Glomerular endothelial cell (primary cell): ENCODE data around the gene PUS7. TPM values are rescaled to one million over a fixed set of nuclear protein-coding genes. Genes with fewer than 3 reads are reported as not detected.
"Not testable (repeated sequence)": the region's sequence is repeated elsewhere in the genome, so short reads cannot be mapped to it uniquely, and the experiment has no call there.

ENCODE experiments used
- DNase-seq: peaks from one replicate; pipeline ENCODE4 v3.0.0-alpha.2; 2011; ENCODE audit warnings: low read depth, low spot score; ENCODE audit errors: extremely low read depth
- total RNA-seq: library from RNA; depleted of rRNA; stranded (reverse); fragments of >200 nt; gene quantifications from 2 replicates; pipeline ENCODE4 v1.2.3, GENCODE V29; 2015

The PUS7 gene
- 17.1 and 23.0 TPM in 2 replicates for total RNA-seq

- no peak for DNase-seq
Measured at GRCh38 chr7:105521717-105522463, at the start of gene PUS7. PUS7 (minus strand) TSS chr7:105522271; CDS start chr7:105508512, 13,759 bp downstream.

GRCh38 chr7:105567821-105568220 lies 45.8 kb upstream of the PUS7 start:
- DNase-seq = no peak

GRCh38 chr7:105567024-105567423 lies 45.0 kb upstream of the PUS7 start:
- DNase-seq = no peak

GRCh38 chr7:105565190-105565589 lies 43.1 kb upstream of the PUS7 start:
- no peak for DNase-seq

GRCh38 chr7:105559926-105560325 lies 37.9 kb upstream of the PUS7 start:
- no peak for DNase-seq

- DNase-seq = no peak
Measured at GRCh38 chr7:105538339-105538738, 16.3 kb upstream of the PUS7 start.

DNA sequence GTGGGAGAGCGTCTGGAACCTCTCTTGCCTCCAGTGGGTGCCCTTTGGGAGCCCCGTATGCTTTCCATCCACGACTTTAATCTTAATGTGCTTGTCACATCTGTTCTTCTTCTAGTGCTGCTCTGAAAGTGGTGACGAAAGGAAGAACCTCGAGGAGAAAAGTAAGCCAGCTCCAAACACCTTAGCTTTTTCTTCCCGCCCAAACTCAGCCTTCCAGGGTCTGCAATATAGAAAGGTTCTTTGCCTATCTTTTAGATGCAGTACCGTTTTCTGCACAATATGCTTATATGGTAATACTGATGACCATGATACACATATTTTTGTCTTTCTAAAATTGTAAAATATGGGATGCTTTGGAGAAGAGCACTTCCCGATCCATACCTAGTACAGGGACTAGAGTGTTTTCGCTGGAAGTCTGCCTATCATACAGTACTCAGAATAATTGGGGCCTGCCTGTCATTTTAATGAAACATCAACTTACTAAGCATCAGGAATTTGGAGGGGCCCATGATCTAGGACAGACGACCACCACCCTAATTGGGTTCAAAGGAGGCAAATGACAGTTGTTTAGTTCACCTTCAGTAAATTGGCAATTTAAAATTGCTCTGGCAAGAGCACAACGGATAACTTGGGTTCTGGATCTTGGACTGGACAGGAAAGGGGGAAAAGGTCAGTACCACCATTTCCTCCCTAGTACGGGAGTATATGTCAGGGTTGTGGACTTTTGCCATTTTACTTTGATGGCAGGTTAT lies 10.8 kb upstream of the PUS7 start:
- no peak for DNase-seq

GRCh38 chr7:105531792-105532671 lies 10.0 kb upstream of the PUS7 start, which contains the start of gene RINT1:
RINT1 (plus strand) TSS chr7:105532201; CDS start chr7:105532316, 115 bp downstream.
- peak; percentile 50 for DNase-seq

DNA sequence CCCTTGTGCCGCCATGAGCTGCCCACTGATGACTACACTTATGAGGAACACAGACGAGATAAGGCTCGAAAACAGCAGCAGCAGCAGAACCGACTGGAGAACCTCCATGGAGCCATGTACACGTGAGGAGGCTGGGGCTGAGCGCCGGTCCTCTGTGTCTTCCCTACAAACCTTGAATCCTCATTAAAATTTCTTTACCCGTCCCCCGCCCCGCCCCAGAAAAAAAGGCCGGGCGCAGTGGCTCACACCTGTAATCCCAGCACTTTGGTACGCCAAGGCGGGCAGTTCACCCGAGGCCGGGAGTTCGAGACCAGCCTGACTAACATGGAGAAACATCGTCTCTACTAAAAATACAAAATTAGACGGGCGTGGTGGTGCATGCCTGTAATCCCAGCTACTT lies 8.5 kb upstream of the PUS7 start:
- DNase-seq = no peak

DNA sequence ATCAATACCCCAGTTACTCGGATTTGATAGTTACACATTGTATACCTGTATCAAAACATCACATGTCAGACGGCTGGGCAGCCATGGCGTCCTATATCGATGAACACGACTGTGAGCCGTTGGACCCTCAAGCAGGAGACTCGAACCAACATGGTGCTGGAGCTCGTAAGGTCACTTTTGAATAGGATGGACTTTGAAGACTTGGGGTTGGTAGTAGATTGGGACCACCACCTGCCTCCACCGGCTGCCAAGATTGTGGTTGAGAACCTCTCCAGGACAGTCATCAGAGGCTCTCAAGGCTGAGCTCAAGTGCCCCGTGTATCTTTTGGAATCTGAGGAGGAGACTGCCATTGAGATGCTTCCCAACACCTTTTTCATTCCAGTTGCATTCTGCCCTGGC lies 8.1 kb upstream of the PUS7 start:
- no peak for DNase-seq

DNA sequence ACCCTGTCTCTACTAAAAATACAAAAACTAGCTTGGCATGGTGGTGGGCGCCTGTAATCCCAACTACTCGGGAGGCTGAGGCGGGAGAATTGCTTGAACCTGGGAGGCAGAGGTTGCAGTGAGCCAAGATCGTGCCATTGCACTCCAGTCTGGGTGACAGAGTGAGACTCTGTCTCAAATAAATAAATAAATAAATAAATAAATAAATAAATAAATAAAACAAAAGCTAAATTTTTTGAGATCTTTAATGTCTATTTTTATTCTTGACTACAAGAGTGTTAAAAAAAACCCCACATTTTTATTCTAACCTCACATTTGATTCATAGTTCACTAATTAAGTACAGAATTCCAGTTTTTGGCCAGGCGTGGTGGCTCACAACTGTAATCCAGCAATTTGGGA lies 5.7 kb upstream of the PUS7 start:
- not testable (repeated sequence) for DNase-seq

DNA sequence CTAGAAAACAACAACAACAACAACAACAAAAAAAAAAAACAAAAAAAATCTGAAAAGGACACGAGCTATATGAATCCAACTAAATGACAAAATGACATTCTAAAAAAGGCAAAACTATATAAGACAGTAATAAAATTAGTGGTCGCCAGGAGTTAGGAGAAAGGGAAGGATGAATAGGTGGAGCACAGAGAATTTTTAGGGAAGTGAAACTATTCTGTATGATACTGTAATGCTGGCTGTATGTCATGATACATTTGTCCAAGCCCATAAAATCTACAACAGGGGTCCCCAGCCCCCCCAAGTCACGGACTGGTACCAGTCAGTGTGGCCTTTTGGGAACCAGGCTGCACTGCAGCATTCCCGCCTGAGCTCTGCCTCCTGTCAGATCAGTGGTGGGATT lies 2.8 kb upstream of the PUS7 start:
- no peak for DNase-seq

DNA sequence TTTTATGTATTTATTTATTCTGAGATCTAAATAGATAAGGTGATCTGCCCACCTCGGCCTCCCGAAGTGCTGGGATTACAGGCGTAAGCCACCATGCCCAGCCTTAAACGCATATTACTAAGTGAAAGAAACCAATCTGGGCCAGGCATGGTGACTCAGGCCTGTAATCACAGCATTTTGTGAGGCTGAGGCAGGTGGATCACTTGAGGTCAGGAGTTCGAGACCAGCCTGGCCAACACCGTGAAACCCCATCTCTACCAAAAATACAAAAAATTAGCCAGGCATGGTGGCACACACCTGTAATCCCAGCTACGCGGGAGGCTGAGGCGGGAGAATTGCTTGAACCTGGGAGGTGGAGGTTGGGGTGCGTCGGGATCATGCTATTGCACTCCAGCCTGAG lies 2.4 kb upstream of the PUS7 start:
- not testable (repeated sequence) for DNase-seq

- DNase-seq = no peak
Measured at GRCh38 chr7:105521027-105521716, 899 bp downstream of the PUS7 start.

GRCh38 chr7:105520620-105521019 lies 1.5 kb downstream of the PUS7 start:
- DNase-seq = not testable (repeated sequence)

GRCh38 chr7:105519353-105519752 lies 2.7 kb downstream of the PUS7 start:
- no peak for DNase-seq

- not testable (repeated sequence) for DNase-seq
Measured at GRCh38 chr7:105515610-105516009, 6.5 kb downstream of the PUS7 start.

GRCh38 chr7:105512926-105513526 lies 9.0 kb downstream of the PUS7 start:
- DNase-seq = no peak

DNA sequence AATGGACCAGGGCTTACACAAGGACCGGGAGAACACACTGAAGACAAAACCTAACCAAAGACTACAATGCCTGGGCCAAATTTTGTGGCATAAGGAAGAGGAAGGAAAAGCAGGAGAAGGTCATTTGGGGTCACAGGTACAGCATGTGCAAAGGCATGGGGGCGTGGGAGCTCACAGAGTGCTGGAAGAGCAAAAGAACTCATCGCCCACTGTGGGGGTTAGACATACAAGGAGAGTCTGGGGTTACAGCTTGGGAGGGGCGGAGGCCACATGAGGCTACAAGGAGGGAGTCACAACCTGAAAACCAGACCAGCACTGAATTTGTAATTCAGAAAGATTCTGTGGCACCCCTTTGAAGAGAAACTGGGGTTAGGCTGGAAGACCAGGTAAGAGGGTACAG lies 9.7 kb downstream of the PUS7 start:
- DNase-seq = no peak

- DNase-seq = no peak
Measured at GRCh38 chr7:105502173-105502572, 19.9 kb downstream of the PUS7 start.
